Endothelial cell of hepatic sinusoid (primary cell): ENCODE data around the gene CDH1.
"Not testable (repeated sequence)": the region's sequence is repeated elsewhere in the genome, so short reads cannot be mapped to it uniquely, and the experiment has no call there.

Source experiments
- in situ Hi-C: cut with HindIII; loops from 2 replicates; pipeline ENCODE4 v1.10.0; 2017; ENCODE audit warnings: low sequenced_read_pairs

The CDH1 gene

DNA sequence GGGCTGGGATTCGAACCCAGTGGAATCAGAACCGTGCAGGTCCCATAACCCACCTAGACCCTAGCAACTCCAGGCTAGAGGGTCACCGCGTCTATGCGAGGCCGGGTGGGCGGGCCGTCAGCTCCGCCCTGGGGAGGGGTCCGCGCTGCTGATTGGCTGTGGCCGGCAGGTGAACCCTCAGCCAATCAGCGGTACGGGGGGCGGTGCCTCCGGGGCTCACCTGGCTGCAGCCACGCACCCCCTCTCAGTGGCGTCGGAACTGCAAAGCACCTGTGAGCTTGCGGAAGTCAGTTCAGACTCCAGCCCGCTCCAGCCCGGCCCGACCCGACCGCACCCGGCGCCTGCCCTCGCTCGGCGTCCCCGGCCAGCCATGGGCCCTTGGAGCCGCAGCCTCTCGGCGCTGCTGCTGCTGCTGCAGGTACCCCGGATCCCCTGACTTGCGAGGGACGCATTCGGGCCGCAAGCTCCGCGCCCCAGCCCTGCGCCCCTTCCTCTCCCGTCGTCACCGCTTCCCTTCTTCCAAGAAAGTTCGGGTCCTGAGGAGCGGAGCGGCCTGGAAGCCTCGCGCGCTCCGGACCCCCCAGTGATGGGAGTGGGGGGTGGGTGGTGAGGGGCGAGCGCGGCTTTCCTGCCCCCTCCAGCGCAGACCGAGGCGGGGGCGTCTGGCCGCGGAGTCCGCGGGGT, at the start of gene CDH1:
Gene CDH1, plus strand, starts transcription at position 247 of the 684 bp plus-strand sequence. Its CDS starts 124 bp downstream, at position 371.
- in situ Hi-C loops, result no loop called here

- in situ Hi-C loops, result no loop called here
Observed at GRCh38 chr16:68689921-68690320, 47.2 kb upstream of the CDH1 start.

GRCh38 chr16:68695575-68695974, 41.5 kb upstream of the CDH1 start:
- in situ Hi-C loops, result no loop called here

DNA sequence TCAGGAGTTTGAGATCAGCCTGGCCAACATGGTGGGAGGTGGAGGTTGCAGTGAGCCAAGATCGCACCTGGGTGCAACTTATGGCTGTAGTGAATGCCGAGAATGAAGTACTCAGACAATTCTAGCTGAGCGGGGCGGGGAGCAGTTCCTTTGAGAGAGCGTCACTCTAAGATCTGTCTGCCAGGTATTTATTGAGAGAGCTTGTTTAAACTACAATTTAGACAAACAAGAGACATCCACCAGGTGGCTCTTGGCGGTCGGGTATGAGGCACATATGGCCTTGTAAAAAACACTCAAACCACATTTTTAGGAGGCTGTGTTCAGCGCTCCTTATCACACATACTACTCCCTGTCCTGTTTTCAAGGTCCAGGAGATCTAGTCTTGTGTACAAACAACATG, 40.6 kb upstream of the CDH1 start:
- in situ Hi-C loops, result no loop called here

- in situ Hi-C loops, result no loop called here
Observed at GRCh38 chr16:68698091-68698490, 39.0 kb upstream of the CDH1 start.

GRCh38 chr16:68700120-68700519, 37.0 kb upstream of the CDH1 start:
- in situ Hi-C loops, result no loop called here

GRCh38 chr16:68700831-68701230, 36.3 kb upstream of the CDH1 start:
- in situ Hi-C loops, result no loop called here

GRCh38 chr16:68704232-68704867, 32.7 kb upstream of the CDH1 start:
- in situ Hi-C loops, result no loop called here

DNA sequence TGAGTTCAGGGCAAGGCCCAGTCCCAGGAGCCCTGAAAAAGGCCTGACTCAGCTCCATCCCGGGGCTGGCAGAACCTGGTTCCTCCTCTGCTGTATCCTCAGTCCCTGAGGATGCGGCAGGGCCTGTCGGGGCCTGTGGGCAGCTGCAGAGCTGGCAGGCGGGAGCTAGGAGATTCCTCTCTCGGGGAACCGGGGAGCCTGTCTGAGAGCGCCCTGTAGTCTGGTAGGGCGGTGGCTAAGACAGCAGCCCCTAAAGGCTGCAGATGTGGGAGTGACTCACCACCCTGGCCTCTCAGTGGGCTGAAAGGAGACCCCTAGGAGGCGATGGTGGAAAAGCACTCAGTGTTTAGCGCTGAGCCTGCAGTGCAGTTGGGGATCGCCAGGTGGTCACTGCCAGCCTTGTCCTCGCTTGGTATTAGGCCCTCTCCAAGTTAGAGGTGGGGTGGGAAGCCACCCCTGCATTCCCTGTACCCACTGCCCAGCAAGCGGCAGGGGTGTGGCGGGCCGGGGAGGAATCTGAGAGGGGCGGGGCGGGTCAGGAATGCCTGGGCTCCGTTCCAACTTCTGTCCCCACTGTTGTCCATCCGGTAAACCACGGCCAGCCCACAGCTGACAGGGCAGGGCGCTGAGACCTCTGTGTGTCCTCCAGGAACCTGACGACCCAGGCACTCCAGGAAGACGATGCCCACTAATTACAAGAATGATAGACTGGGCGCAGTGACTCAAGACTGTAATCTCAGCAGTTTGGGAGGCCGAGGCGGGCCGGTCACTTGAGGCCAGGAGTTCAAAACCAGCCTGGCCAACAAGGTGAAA, 29.5 kb upstream of the CDH1 start:
- in situ Hi-C loops, result no loop called here

DNA sequence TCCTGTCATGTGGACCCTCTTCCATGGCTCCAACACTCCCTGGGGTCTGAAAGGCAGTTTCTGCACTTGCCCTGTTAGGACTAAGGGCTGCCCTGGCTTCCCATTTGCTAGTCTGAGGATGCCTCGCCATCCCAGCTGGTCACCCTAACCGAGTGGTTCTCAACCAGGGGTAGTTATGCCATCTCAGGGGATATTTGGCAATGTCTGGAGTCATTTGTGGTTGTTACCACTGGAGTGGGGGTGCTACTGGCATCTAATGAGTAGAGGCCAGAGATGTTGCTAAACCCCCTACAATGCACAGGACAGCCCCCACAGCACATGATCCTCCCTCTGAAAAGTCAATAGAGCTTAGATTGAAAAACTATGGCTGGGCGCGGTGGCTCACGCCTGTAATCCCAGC, 26.9 kb upstream of the CDH1 start:
- in situ Hi-C loops, result no loop called here

- in situ Hi-C loops, result no loop called here
Observed at GRCh38 chr16:68711421-68712139, 25.5 kb upstream of the CDH1 start.

DNA sequence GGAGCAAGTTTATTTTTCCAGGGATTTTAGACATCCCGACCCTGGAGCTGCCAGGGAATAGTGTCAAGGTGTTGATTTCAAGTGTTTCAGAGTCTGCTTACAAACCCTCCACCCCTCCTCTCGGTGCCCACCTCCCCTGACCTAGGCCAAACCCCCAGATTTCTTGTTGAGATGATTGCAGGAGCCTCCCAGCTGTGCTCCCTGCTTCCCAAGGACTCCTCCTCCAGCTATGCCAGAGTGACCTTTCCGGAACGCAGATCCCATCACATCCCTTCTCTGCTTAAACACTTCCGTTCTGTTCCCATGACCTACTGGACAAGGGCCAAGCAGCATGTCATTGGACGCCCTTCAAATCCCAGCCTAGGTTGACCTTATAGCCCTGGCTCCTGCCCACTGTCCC, 23.7 kb upstream of the CDH1 start:
- in situ Hi-C loops, result no loop called here

GRCh38 chr16:68715471-68715870, 21.6 kb upstream of the CDH1 start:
- in situ Hi-C loops, result no loop called here

GRCh38 chr16:68716516-68716915, 20.6 kb upstream of the CDH1 start:
- in situ Hi-C loops, result not testable (repeated sequence)

DNA sequence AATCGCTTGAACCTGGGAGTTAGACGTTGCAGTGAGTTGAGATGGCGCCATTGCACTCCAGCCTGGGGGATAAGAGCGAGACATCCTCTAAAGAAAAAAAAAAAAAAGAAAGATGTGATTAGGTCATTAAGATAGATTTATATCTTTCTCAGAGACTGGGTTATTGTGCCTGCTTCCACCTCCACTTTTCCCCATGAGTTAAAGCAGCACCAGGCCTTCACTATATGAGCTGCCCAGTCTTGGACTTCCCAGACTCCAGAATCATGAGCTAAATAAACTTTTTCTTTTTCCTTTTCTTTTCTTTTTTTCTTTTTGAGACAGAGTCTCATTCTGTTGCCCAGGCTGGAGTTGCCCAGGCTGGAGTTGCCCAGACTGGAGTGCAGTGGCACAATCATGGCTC, 19.4 kb upstream of the CDH1 start:
- in situ Hi-C loops, result no loop called here

GRCh38 chr16:68718590-68718989, 18.5 kb upstream of the CDH1 start:
- in situ Hi-C loops, result no loop called here

DNA sequence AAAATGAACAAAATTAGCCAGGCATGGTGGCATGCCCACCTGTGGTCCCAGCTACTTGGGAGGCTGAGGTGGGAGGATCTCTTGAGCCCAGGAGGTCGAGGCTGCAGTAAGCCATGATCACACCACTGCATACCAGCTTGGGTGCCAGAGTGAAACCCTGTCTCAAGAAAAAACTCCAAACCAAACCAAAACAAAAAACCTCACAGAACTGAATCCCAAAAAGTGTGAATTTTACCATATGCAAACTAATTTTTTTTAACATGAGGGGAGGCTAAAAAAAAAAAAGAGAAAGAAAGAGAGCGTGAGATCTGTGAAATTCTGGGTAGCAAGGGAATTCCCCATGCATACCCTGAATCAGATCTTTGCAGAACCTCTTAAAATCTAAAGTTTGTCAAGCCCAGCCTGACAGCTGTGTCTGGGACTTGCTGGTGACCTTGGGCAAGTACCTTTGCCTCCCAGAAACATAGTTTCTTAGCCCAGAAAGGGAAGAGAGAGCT, 17.1 kb upstream of the CDH1 start:
- in situ Hi-C loops, result loop anchor here (5.0 kb wide), 1 partner anchor 53 kb away; no protein-coding TSS in a partner anchor

GRCh38 chr16:68722119-68723024, 14.7 kb upstream of the CDH1 start:
- in situ Hi-C loops, result loop anchor here (5.0 kb wide), 1 partner anchor 55 kb away; no protein-coding TSS in a partner anchor

DNA sequence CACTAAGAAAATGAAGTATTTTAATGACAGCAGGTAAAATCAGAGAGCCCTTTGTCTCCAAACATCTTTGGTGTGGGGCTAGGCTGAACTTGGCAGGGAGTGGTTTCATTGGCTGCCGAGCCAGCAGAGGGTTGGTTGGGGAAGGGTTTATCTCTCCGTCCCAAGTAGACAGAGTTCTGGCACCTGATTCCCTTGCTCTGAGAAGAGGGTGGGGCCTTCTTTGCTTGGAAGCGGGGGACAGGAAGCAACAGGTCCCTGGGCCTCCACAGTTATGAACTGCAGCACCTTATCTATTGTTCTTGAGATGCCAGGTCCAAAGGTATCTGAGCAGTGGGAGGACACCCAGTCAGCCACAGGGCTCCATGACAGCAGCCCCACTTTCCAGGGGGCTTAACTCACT, 12.3 kb upstream of the CDH1 start:
- in situ Hi-C loops, result loop anchor here (5.0 kb wide), 1 partner anchor 57 kb away; no protein-coding TSS in a partner anchor

- in situ Hi-C loops, result no loop called here
Observed at GRCh38 chr16:68728523-68728922, 8.6 kb upstream of the CDH1 start.
